ENCODE results near the gene TANK.

The TANK gene

GRCh38 chr2:161141033-161141432 is 19.2 kb upstream of the TANK start:
- H3K4me3 ChIP-seq (replicated peaks in 1 of 2; ENCODE audit: low read depth in 2 of 2, low read length in 2 of 2): no peak overlapping the region
- no peak for DNase-seq (ENCODE audit: low read depth in 2 of 2)
- TF ChIP-seq CTCF (IDR thresholded peaks at IDR 0.05; ENCODE audit: low read depth, low read length): no peak

GRCh38 chr2:161146209-161146775 is 13.9 kb upstream of the TANK start:
- TF ChIP-seq CTCF (IDR thresholded peaks at IDR 0.05; ENCODE audit: low read depth, low read length): no peak
- H3K4me3 ChIP-seq (replicated peaks in 1 of 2; ENCODE audit: low read depth in 2 of 2, low read length in 2 of 2): no peak overlapping the region
- DNase-seq (ENCODE audit: low read depth in 2 of 2): no peak

- TF ChIP-seq CTCF (IDR thresholded peaks at IDR 0.05; ENCODE audit: low read depth, low read length): no peak
- no peak overlapping the region for H3K4me3 ChIP-seq (replicated peaks in 1 of 2; ENCODE audit: low read depth in 2 of 2, low read length in 2 of 2)
- no peak for DNase-seq (ENCODE audit: low read depth in 2 of 2)
These were observed 13.2 kb upstream of the TANK start for GRCh38 chr2:161146996-161147395.

- no peak for TF ChIP-seq CTCF (IDR thresholded peaks at IDR 0.05; ENCODE audit: low read depth, low read length)
- DNase-seq (ENCODE audit: low read depth in 2 of 2): no peak
- H3K4me3 ChIP-seq (replicated peaks in 1 of 2; ENCODE audit: low read depth in 2 of 2, low read length in 2 of 2): no peak overlapping the region
These were observed 12.4 kb upstream of the TANK start for GRCh38 chr2:161147856-161148255.

GRCh38 chr2:161150704-161151103 is 9.5 kb upstream of the TANK start:
- DNase-seq (ENCODE audit: low read depth in 2 of 2): no peak
- no peak overlapping the region for H3K4me3 ChIP-seq (replicated peaks in 1 of 2; ENCODE audit: low read depth in 2 of 2, low read length in 2 of 2)
- TF ChIP-seq CTCF (IDR thresholded peaks at IDR 0.05; ENCODE audit: low read depth, low read length): no peak

- H3K4me3 ChIP-seq (replicated peaks in 1 of 2; ENCODE audit: low read depth in 2 of 2, low read length in 2 of 2): no peak overlapping the region
- no peak for DNase-seq (ENCODE audit: low read depth in 2 of 2)
- TF ChIP-seq CTCF (IDR thresholded peaks at IDR 0.05; ENCODE audit: low read depth, low read length): no peak
These were observed 7.9 kb upstream of the TANK start for GRCh38 chr2:161152302-161152701.

- no peak for DNase-seq (ENCODE audit: low read depth in 2 of 2)
- no peak for TF ChIP-seq CTCF (IDR thresholded peaks at IDR 0.05; ENCODE audit: low read depth, low read length)
- H3K4me3 ChIP-seq (replicated peaks in 1 of 2; ENCODE audit: low read depth in 2 of 2, low read length in 2 of 2): no peak overlapping the region
These were observed 1.3 kb upstream of the TANK start for GRCh38 chr2:161158882-161159281.

All from cardiac fibroblast (primary cell).